Kidney (tissue), 14 donors: ENCODE measurements around the gene WWOX. TPM values are rescaled to one million over a fixed set of nuclear protein-coding genes. Genes with fewer than 3 reads are reported as not detected.

Source experiments
- DNase-seq, 5 donors: peaks; one replicate each; pipeline ENCODE4 v3.0.0-alpha.2; 2013 to 2020
- FAIRE-seq: peaks from 2 replicates; lab custom pipeline; 2012; peaks lifted over from hg19 to GRCh38; lab: Jason Lieb, UNC
- H3K27ac ChIP-seq, 2 donors: one replicate each; pipeline ENCODE4 v1.7.0; 2013; ENCODE audit warnings: low read depth in 2 of 2, low read length in 2 of 2, inconsistent platforms in 1 of 2
- H3K27me3 ChIP-seq: one replicate; pipeline ENCODE4 v1.7.1; 2013; ENCODE audit warnings: low read length, inconsistent platforms; ENCODE audit not compliant: control insufficient read depth, insufficient read depth
- H3K36me3 ChIP-seq, 3 donors: one replicate each; pipeline versions ENCODE4 v1.7.0 to v1.7.1; 2013; ENCODE audit warnings: low read length in 3 of 3, control low read depth in 1 of 3, inconsistent platforms in 1 of 3; ENCODE audit not compliant: insufficient read depth in 3 of 3, control insufficient read depth in 2 of 3
- H3K4me1 ChIP-seq, 3 donors: one replicate each; pipeline versions ENCODE4 v1.7.0 to v1.7.1; 2013; ENCODE audit warnings: low read length in 3 of 3, inconsistent platforms in 1 of 3, low read depth in 1 of 3; ENCODE audit not compliant: control insufficient read depth in 2 of 3, insufficient read depth in 2 of 3
- H3K4me3 ChIP-seq, 3 donors: one replicate each; pipeline versions ENCODE4 v1.7.0 to v1.8.1; 2013; ENCODE audit warnings: low read length in 3 of 3, control low read depth in 1 of 3, inconsistent platforms in 1 of 3
- H3K9ac ChIP-seq, 3 donors: one replicate each; pipeline versions ENCODE4 v1.7.0 to v1.7.1; 2013; ENCODE audit warnings: low read length in 3 of 3, control low read depth in 1 of 3, inconsistent platforms in 1 of 3
- H3K9me3 ChIP-seq, 3 donors: one replicate each; pipeline versions ENCODE4 v1.7.0 to v1.7.1; 2013; ENCODE audit warnings: low read length in 3 of 3, control low read depth in 1 of 3, inconsistent platforms in 1 of 3; ENCODE audit not compliant: control insufficient read depth in 2 of 3, insufficient read depth in 1 of 3
- intact Hi-C: fragments of 100-400 bp; cut with DNase I; formaldehyde crosslinking; loops from one replicate; pipeline ENCODE4 v1.11.1; 2022
- polyA plus RNA-seq: library from polyadenylated mRNA; stranded (reverse); fragments of 350-450 nt; fragmentation: Illumina TruSeq; extraction: RNeasy Lipid Tissue Mini Kit (QIAGEN cat#74804); gene quantifications from one replicate; pipeline ENCODE4 v1.2.3, GENCODE V29; 2014; ENCODE audit warnings: low read depth, low replicate concordance; ENCODE audit not compliant: insufficient read depth
- total RNA-seq: library from RNA; stranded (reverse); fragmentation: NEBNext Ultra II Directional; extraction: Animal tissue kit (Norgen Biotek cat#: 25700); gene quantifications from one replicate; pipeline ENCODE4 v1.2.1, GENCODE V29; 2021
- TF ChIP-seq, protein P1 (sequence below): IDR thresholded peaks from 3 replicates; pipeline ENCODE4 v1.5.1; 2012; ENCODE audit warnings: mild to moderate bottlenecking, moderate library complexity, borderline replicate concordance; ENCODE audit not compliant: insufficient read depth; ENCODE audit errors: extremely low read depth
- donor health status: control.
- donor health status: control.
- donor health status: control.
- donor health status: control.
- donor health status: control.
- donor health status: DM: yes; HTN: yes; CAD: no.
- donor health status: Normal renal cell carcinoma (clear cell type).

WWOX gene
- total and polyA plus RNA-seq, 2 donors from 2014 or later = 22.5 to 30.3 TPM

DNA sequence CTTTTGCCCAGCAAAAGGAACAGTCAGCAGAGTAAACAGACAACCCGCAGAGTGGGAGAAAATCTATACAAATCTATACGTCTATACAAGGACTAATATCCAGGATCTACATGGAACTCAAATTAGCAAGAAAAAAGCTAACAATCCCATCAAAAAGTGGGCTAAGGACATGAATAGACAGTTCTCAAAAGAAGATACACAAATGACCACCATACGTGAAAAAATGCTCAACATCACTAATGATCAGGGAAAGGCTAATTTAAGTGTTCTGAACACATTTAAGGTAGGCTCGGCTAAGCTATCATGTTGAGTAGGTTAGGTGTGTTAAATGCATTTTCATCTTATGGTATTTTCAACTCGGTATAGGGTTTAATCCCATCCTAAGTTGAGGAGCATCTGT, 598.0 kb downstream of the WWOX start:
- no peaks in the 10 kb centered on the region for H3K27me3 ChIP-seq
- FAIRE-seq (no peak), DNase-seq (no peak)
- no peaks in the 10 kb centered on the region for H3K4me1 ChIP-seq
- intact Hi-C loops = no loop called here
- no peak overlapping the region for H3K9ac ChIP-seq
- H3K9me3 ChIP-seq = no peaks in the 10 kb centered on the region
- no peak overlapping the region for H3K27ac ChIP-seq
- TF ChIP-seq, protein P1, sequence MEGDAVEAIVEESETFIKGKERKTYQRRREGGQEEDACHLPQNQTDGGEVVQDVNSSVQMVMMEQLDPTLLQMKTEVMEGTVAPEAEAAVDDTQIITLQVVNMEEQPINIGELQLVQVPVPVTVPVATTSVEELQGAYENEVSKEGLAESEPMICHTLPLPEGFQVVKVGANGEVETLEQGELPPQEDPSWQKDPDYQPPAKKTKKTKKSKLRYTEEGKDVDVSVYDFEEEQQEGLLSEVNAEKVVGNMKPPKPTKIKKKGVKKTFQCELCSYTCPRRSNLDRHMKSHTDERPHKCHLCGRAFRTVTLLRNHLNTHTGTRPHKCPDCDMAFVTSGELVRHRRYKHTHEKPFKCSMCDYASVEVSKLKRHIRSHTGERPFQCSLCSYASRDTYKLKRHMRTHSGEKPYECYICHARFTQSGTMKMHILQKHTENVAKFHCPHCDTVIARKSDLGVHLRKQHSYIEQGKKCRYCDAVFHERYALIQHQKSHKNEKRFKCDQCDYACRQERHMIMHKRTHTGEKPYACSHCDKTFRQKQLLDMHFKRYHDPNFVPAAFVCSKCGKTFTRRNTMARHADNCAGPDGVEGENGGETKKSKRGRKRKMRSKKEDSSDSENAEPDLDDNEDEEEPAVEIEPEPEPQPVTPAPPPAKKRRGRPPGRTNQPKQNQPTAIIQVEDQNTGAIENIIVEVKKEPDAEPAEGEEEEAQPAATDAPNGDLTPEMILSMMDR = no peak
- no peaks in the 10 kb centered on the region for H3K36me3 ChIP-seq
- no peak overlapping the region for H3K4me3 ChIP-seq

DNA sequence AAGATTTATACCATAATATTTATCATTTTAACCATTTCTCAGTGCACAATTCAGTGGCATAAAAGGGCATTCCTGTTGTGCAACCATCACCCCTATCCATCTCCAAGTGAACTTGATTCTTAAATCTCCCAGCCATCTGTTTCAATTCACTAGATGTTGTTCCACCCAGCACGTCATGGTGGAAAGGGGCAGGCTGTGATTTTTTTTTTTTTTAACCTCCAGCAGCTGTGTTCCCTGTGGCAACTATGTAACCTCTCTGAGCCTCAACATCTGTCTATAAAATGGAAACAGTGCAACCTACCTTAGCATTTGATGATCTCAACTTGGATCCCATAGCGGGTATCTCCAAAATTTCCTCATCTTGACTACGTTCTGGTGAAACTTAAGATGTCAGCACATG, 604.5 kb downstream of the WWOX start:
- Histone ChIP-seq H3K4me1 (no peaks in the 10 kb centered on the region), H3K27ac (no peak overlapping the region), H3K36me3 (no peaks in the 10 kb centered on the region), H3K27me3 (no peaks in the 10 kb centered on the region), H3K9me3 (peaks cover 0 to 4% (median 4%) of the 10 kb centered on the region in 3 donors), H3K4me3 (no peak overlapping the region), H3K9ac (no peak overlapping the region)
- TF ChIP-seq, protein P1 = no peak
- no peak for DNase-seq
- no peak for FAIRE-seq
- intact Hi-C loops = no loop called here

DNA sequence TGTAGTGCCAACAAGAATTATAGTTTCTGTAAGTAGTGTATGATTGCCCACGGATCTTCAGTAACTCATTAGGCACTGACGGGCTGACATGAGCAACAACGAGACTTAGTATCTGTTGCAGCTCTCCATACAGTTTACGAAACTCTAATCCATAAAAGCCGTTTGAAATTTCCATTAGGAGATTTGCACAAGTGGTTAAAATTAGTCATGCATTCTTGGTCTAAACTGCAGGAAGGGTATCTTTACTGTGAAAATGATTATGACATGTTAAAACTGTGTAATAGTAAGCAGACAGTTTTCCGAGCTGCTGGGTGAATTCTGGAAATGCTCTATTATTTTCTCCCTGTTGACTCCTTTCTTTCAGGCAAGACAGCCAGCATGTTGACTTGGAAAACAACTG, 605.0 kb downstream of the WWOX start:
- TF ChIP-seq, protein P1 = no peak
- Histone ChIP-seq H3K36me3 (no peaks in the 10 kb centered on the region), H3K9ac (no peak overlapping the region), H3K9me3 (peaks cover 0 to 4% (median 4%) of the 10 kb centered on the region in 3 donors), H3K27ac (no peak overlapping the region), H3K4me1 (no peaks in the 10 kb centered on the region), H3K27me3 (no peaks in the 10 kb centered on the region), H3K4me3 (no peak overlapping the region)
- DNase-seq (no peak), FAIRE-seq (no peak)
- intact Hi-C loops = no loop called here

DNA sequence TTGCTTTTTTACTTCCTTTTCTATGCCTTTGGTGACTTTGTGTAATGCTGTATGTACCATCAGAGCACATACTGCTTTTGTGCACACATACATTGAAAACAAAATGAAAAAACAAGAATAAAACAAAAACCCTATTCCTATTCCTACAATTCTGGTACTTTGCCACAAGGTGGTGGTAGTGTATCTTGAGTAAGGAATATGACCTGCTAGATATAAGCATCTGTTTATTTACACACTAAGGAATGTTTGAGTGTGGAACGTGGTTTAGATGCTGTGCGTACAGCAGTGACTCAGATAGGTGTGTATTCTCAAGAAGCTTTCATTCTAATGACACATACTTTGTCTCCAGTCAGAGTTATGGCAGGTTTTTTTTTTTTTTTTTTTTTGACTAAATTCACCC, 606.2 kb downstream of the WWOX start:
- H3K4me3 ChIP-seq = no peak overlapping the region
- no peak for DNase-seq
- H3K9ac ChIP-seq = no peak overlapping the region
- FAIRE-seq = no peak
- intact Hi-C loops = no loop called here
- no peaks in the 10 kb centered on the region for H3K4me1 ChIP-seq
- H3K36me3 ChIP-seq = no peaks in the 10 kb centered on the region
- peaks cover 0 to 4% (median 4%) of the 10 kb centered on the region in 3 donors for H3K9me3 ChIP-seq
- TF ChIP-seq, protein P1 = peak; percentile 25
- H3K27me3 ChIP-seq = no peaks in the 10 kb centered on the region
- no peak overlapping the region for H3K27ac ChIP-seq
